ENCODE data around the gene CDC34.
A peak's percentile ranks its signal among the peaks of the same experiment; 100 is the strongest.

CDC34 gene

DNA sequence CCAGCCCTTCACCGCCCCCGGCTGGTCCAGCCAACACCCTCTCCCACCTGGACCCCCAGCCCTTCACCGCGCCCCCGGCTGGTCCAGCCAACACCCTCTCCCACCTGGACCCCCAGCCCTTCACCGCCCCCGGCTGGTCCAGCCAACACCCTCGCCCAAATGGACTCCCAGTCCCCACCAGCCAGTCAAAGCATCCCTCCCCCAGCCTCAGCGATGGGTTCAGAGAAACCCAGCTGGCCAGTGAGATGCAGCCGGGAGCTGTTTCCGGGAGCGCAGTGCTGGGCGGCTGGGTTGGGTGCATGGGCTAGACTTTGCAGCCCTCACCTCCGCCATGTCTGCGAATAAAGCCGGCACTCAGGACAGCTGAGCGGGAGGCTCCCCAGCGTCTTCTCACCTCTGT is 6.5 kb upstream of the CDC34 start:
- H4K20me1 ChIP-seq = peaks cover 0 to 5% (median 0%) of the 10 kb centered on the region in 11 experiments; a peak in 3 of 22 replicates
- H3K4me2 ChIP-seq = no peak overlapping the region
- peaks cover 6 to 25% (median 17%) of the 10 kb centered on the region in 10 experiments; a peak in 17 of 20 replicates for H3K4me1 ChIP-seq
- H3K9me3 ChIP-seq (replicated peaks in 1 of 11) = no peaks in the 10 kb centered on the region
- no peak overlapping the region for H3K9ac ChIP-seq
- TF ChIP-seq Cebpa-rat (IDR thresholded peaks at IDR 0.05) = no peak
- H3K4me3 ChIP-seq = no peak overlapping the region
- H3K27me3 ChIP-seq = no peaks in the 10 kb centered on the region
- no peak overlapping the region for H3K27ac ChIP-seq
- peaks cover 0 to 3% (median under 1%) of the 10 kb centered on the region in 11 experiments; a peak in 7 of 22 replicates for H3K36me3 ChIP-seq

DNA sequence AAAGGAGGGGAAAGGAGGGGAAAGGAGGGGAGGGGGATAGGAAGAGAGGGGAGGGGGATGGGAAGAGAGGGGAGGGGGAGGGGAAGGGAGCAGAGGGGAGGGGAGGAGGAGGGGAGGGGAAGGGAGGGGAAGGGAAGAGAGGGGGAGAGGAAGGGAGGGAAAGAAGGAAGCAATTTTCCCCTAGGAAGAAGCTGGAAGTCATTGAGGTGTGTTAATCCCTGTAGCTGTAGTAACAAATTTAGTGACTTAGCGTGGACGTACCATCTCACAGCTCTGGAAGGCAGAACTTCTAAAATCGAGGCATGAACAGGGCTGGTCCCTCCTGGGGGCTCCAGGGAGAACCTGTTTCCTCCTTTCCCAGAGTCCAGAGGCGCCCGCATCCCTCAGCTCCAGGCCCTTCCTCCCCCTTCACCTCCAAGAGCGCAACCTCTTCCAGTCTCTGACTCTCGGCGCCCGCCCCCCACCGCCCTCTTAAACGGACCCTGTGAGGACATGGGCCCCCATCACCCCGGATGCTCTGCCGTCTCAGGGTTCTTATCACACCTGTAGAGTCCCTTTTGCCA is 5.6 kb upstream of the CDC34 start:
- H3K27me3 ChIP-seq = no peaks in the 10 kb centered on the region
- peaks cover 12 to 28% (median 20%) of the 10 kb centered on the region in 10 experiments; a peak in 18 of 20 replicates for H3K4me1 ChIP-seq
- no peak overlapping the region for H3K4me2 ChIP-seq
- no peaks in the 10 kb centered on the region for H3K9me3 ChIP-seq (replicated peaks in 1 of 11)
- H3K9ac ChIP-seq = no peak overlapping the region
- H3K36me3 ChIP-seq = no peaks in the 10 kb centered on the region
- H3K27ac ChIP-seq = no peak overlapping the region
- H3K4me3 ChIP-seq = no peak overlapping the region
- peaks cover 0 to 5% (median 0%) of the 10 kb centered on the region in 11 experiments; a peak in 3 of 22 replicates for H4K20me1 ChIP-seq
- no peak for TF ChIP-seq Cebpa-rat (IDR thresholded peaks at IDR 0.05)

GRCh38 chr19:530134-531008 is 1.2 kb upstream of the CDC34 start:
- no peaks in the 10 kb centered on the region for H3K9me3 ChIP-seq (replicated peaks in 1 of 11)
- peaks cover 20 to 37% (median 35%) of the 10 kb centered on the region in 11 experiments for H4K20me1 ChIP-seq
- no peak for TF ChIP-seq Cebpa-rat (IDR thresholded peaks at IDR 0.05)
- peak overlapping the region; percentile 80 to 100 (median 96) for H3K4me3 ChIP-seq
- peaks cover 18 to 34% (median 22%) of the 10 kb centered on the region in 10 experiments for H3K4me1 ChIP-seq
- H3K4me2 ChIP-seq = peak overlapping the region; percentile 77 to 95 (median 88)
- H3K27me3 ChIP-seq = no peaks in the 10 kb centered on the region
- H3K9ac ChIP-seq = peak overlapping the region; percentile 85 to 96 (median 92)
- peak overlapping the region in 10 of 11 experiments; percentile 80 to 93 (median 87); a peak in 21 of 22 replicates for H3K27ac ChIP-seq
- peaks cover 5 to 16% (median 7%) of the 10 kb centered on the region in 11 experiments for H3K36me3 ChIP-seq

DNA sequence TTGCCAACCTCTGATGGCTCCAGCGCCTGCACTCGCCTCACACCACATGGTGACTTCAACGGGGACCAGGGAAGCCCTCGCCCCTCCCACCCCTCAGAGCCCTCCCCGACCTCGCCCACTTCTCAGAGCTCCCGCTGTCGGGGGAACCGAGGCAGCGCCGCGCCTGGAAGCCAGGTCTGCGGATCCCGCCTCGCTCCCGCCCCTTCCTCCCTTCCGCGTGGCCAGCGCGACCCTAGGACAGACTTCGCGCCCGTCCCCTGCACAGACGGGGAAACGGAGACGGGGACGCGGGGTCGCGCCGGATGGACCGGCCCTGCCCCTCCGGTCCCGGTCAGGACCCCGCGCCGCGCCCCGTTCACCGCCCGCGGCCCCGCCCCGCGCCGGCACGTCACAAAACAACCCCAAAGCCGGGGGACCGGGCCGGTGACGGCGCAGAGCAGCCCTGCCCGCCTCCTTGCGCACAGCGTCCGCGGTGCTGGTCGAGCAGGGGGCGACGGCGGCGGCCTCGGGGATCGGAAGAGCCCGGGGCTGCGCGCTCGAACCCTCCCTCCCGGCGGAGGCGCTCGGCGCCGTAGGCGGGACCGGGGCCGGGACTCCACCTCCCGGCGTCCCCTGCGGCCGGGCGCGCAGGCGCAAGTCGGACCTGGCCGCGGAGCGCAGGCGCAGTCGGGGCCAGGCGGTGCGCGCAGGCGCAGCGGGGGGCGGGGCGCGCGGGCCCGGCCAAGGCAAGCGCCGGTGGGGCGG is 379 bp upstream of the CDC34 start:
- Histone ChIP-seq H3K4me3 (peak overlapping the region; percentile 80 to 100 (median 96)), H3K36me3 (peaks cover 13 to 24% (median 15%) of the 10 kb centered on the region in 11 experiments), H3K27ac (peak overlapping the region; percentile 80 to 93 (median 87)), H3K4me1 (peaks cover 18 to 35% (median 22%) of the 10 kb centered on the region in 10 experiments), H3K9ac (peak overlapping the region; percentile 85 to 96 (median 92)), H4K20me1 (peaks cover 28 to 45% (median 43%) of the 10 kb centered on the region in 11 experiments), H3K27me3 (no peaks in the 10 kb centered on the region), H3K9me3 (replicated peaks in 1 of 11) (no peaks in the 10 kb centered on the region), H3K4me2 (peak overlapping the region; percentile 77 to 99 (median 90))
- TF ChIP-seq Cebpa-rat (IDR thresholded peaks at IDR 0.05) = no peak

- H3K27ac ChIP-seq = peak overlapping the region; percentile 72 to 93 (median 87)
- no peak for TF ChIP-seq Cebpa-rat (IDR thresholded peaks at IDR 0.05)
- H3K36me3 ChIP-seq = peaks cover 25 to 38% (median 28%) of the 10 kb centered on the region in 11 experiments
- peaks cover 18 to 37% (median 24%) of the 10 kb centered on the region in 10 experiments for H3K4me1 ChIP-seq
- H3K9ac ChIP-seq = peak overlapping the region; percentile 85 to 96 (median 92)
- peak overlapping the region; percentile 80 to 100 (median 96) for H3K4me3 ChIP-seq
- peak overlapping the region; percentile 93 to 100 (median 99) for H3K4me2 ChIP-seq
- no peaks in the 10 kb centered on the region for H3K27me3 ChIP-seq
- peaks cover 41 to 59% (median 53%) of the 10 kb centered on the region in 11 experiments for H4K20me1 ChIP-seq
- no peaks in the 10 kb centered on the region for H3K9me3 ChIP-seq (replicated peaks in 1 of 11)
These were observed 1.2 kb downstream of the CDC34 start for GRCh38 chr19:532561-533363.

DNA sequence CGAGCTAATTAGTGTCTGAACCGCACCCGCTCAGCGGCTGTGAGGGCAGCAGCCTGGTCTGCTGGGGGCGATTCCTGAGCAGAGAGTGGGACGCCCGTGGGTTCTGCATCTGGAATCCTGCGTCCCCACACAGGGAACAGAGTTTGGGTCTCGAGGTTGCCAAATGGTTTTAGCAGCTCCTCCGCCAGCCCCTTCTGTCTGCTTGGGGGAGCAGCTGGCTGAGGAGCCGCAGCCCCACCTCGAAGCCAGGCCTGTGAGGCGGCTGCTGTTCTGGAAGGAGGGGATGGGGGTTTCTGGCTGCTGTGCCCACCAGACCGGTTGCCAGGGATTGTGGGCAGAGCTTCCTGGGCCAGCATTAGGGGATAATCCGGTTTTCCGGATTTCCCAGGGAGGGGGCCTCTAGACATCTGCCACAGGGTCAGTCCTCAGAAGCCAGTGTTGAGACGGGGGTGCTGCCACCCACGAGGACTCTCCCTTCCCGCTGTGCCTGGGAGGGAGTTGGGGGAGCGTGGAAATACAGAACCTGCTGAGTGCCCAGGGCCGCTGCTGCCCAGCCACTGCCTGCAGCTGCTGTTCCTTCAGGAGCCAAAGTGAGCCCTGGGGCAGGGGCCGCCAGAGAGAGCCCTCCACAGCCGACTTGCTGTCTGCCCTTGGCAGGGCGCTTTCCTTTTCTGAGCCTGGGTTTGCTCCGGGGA is 2.0 kb downstream of the CDC34 start:
- peaks cover 31 to 46% (median 35%) of the 10 kb centered on the region in 11 experiments for H3K36me3 ChIP-seq
- H3K27ac ChIP-seq = peak overlapping the region; percentile 72 to 93 (median 87)
- H4K20me1 ChIP-seq = peaks cover 48 to 66% (median 61%) of the 10 kb centered on the region in 11 experiments
- H3K9ac ChIP-seq = peak overlapping the region; percentile 85 to 96 (median 92)
- H3K27me3 ChIP-seq = no peaks in the 10 kb centered on the region
- no peaks in the 10 kb centered on the region for H3K9me3 ChIP-seq (replicated peaks in 1 of 11)
- TF ChIP-seq Cebpa-rat (IDR thresholded peaks at IDR 0.05) = no peak
- H3K4me1 ChIP-seq = peaks cover 18 to 42% (median 31%) of the 10 kb centered on the region in 10 experiments
- H3K4me3 ChIP-seq = peak overlapping the region; percentile 80 to 100 (median 96)
- peak overlapping the region; percentile 93 to 100 (median 99) for H3K4me2 ChIP-seq

DNA sequence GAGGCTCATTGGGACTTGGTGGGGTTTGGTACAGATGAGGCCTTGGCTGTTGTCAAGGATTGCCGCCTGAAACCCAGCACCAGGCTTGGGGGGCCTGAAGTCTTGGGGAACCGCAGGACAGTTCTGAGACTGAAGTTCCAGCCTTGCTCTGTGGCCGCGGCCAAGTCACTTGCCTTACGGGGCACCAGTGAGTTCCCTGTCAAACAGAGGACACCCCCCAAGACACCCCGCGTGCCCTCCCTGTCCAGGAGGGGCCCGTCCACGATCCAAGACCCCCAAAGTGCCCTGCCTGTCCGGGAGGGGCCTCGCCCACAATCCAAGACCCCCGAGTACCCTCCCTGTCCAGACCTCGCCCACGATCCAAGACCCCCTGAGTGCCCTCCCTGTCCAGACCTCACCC is 2.5 kb downstream of the CDC34 start:
- peak overlapping the region; percentile 80 to 100 (median 96); a peak in 17 of 20 replicates for H3K4me3 ChIP-seq
- peaks cover 53 to 72% (median 66%) of the 10 kb centered on the region in 11 experiments for H4K20me1 ChIP-seq
- H3K9ac ChIP-seq = peak overlapping the region; percentile 85 to 96 (median 92)
- H3K27me3 ChIP-seq = no peaks in the 10 kb centered on the region
- peak overlapping the region; percentile 93 to 100 (median 99) for H3K4me2 ChIP-seq
- peak overlapping the region; percentile 15 to 93 (median 86); a peak in 16 of 22 replicates for H3K27ac ChIP-seq
- H3K9me3 ChIP-seq (replicated peaks in 1 of 11) = no peaks in the 10 kb centered on the region
- peaks cover 18 to 46% (median 37%) of the 10 kb centered on the region in 10 experiments for H3K4me1 ChIP-seq
- peaks cover 36 to 52% (median 41%) of the 10 kb centered on the region in 11 experiments for H3K36me3 ChIP-seq
- TF ChIP-seq Cebpa-rat (IDR thresholded peaks at IDR 0.05) = no peak
